DND-41 (cell line): ENCODE results near the gene SCAPER.

Experiments used
- ATAC-seq: fragments of 200-7000 bp; cut with Tn5 transposase; 3 replicates; pipeline ENCODE4 v1.9.1; 2021; ENCODE audit warnings: low read depth; ENCODE audit not compliant: insufficient read depth
- DNase-seq: peaks from one replicate; pipeline ENCODE4 v3.0.0-alpha.2; 2020
- H2AFZ ChIP-seq: 2 replicates; pipeline ENCODE4 v1.6.0; 2012; ENCODE audit warnings: low read depth, low read length
- H3K27ac ChIP-seq: 2 replicates; pipeline ENCODE4 v1.5.1; 2012; ENCODE audit warnings: low read length, inconsistent platforms
- H3K27me3 ChIP-seq: fragments of 200-600 bp; sonication (generic); 2 replicates; pipeline ENCODE4 v1.6.0; 2012; ENCODE audit warnings: low read length, mild to moderate bottlenecking, inconsistent platforms; ENCODE audit not compliant: insufficient read depth, poor library complexity
- H3K36me3 ChIP-seq: 2 replicates; pipeline ENCODE4 v1.5.1; 2012; ENCODE audit warnings: low read length, inconsistent platforms; ENCODE audit not compliant: insufficient read depth
- H3K4me1 ChIP-seq: 2 replicates; pipeline ENCODE4 v1.5.1; 2012; ENCODE audit warnings: mild to moderate bottlenecking, low read length; ENCODE audit not compliant: insufficient read depth
- H3K4me2 ChIP-seq: 2 replicates; pipeline ENCODE4 v1.6.0; 2012; ENCODE audit warnings: mild to moderate bottlenecking, moderate library complexity, low read length, inconsistent platforms; ENCODE audit not compliant: insufficient read depth
- H3K4me3 ChIP-seq, 2 experiments: fragments of 200-600 bp in 1 of 2; shearing (Covaris generic) in 1 of 2; 2 replicates each; pipeline ENCODE4 v1.5.1; 2012 to 2016; ENCODE audit warnings: inconsistent platforms in 2 of 2, low read length in 2 of 2, mild to moderate bottlenecking in 2 of 2, low read depth in 1 of 2, moderate library complexity in 1 of 2
- H3K79me2 ChIP-seq: 2 replicates; pipeline ENCODE4 v1.6.0; 2012; ENCODE audit warnings: low read length, inconsistent platforms; ENCODE audit not compliant: insufficient read depth
- H3K9ac ChIP-seq: 2 replicates; pipeline ENCODE4 v1.6.0; 2012; ENCODE audit warnings: low read depth, mild to moderate bottlenecking, inconsistent platforms, low read length, moderate library complexity
- H3K9me3 ChIP-seq: 2 replicates; pipeline ENCODE4 v1.5.1; 2012; ENCODE audit warnings: low read length, moderate library complexity, mild to moderate bottlenecking, inconsistent platforms; ENCODE audit not compliant: insufficient read depth, severe bottlenecking
- H4K20me1 ChIP-seq: 2 replicates; pipeline ENCODE4 v1.6.0; 2012; ENCODE audit warnings: low read length; ENCODE audit not compliant: insufficient read depth
- EZH2 ChIP-seq: IDR thresholded peaks from 3 replicates; pipeline ENCODE4 v1.6.1; 2012; ENCODE audit warnings: borderline replicate concordance, low read depth, mild to moderate bottlenecking, moderate library complexity, low read length, inconsistent platforms; ENCODE audit not compliant: severe bottlenecking
- TF ChIP-seq, protein P1 (sequence below): IDR thresholded peaks from 2 replicates; pipeline ENCODE4 v1.5.1; 2012; ENCODE audit warnings: borderline replicate concordance, low read length, moderate library complexity, mild to moderate bottlenecking; ENCODE audit not compliant: poor library complexity, severe bottlenecking; ENCODE audit errors: extremely low read depth

Gene SCAPER

GRCh38 chr15:76815421-76815820, 89.7 kb downstream of the SCAPER start:
- Histone ChIP-seq H3K79me2 (peaks cover 2% of the 10 kb centered on the region; the same call in 1 of the 2 replicates), H3K36me3 (no peaks in the 10 kb centered on the region), H2AFZ (no peak overlapping the region), H3K27ac (no peak overlapping the region), H3K27me3 (no peaks in the 10 kb centered on the region), H3K9me3 (no peaks in the 10 kb centered on the region), H3K4me1 (no peaks in the 10 kb centered on the region), H3K4me3 (no peak overlapping the region), H3K4me2 (no peak overlapping the region), H3K9ac (no peak overlapping the region), H4K20me1 (0 out of 2 replicates have a peak, but pooled peaks cover 2% of the 10 kb centered on the region)
- DNase-seq (no peak), ATAC-seq (no peak)
- TF ChIP-seq EZH2, result no peak
- TF ChIP-seq, protein P1, sequence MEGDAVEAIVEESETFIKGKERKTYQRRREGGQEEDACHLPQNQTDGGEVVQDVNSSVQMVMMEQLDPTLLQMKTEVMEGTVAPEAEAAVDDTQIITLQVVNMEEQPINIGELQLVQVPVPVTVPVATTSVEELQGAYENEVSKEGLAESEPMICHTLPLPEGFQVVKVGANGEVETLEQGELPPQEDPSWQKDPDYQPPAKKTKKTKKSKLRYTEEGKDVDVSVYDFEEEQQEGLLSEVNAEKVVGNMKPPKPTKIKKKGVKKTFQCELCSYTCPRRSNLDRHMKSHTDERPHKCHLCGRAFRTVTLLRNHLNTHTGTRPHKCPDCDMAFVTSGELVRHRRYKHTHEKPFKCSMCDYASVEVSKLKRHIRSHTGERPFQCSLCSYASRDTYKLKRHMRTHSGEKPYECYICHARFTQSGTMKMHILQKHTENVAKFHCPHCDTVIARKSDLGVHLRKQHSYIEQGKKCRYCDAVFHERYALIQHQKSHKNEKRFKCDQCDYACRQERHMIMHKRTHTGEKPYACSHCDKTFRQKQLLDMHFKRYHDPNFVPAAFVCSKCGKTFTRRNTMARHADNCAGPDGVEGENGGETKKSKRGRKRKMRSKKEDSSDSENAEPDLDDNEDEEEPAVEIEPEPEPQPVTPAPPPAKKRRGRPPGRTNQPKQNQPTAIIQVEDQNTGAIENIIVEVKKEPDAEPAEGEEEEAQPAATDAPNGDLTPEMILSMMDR, result no peak

- H3K36me3 ChIP-seq, result no peaks in the 10 kb centered on the region
- no peaks in the 10 kb centered on the region for H3K9me3 ChIP-seq
- no peak overlapping the region for H2AFZ ChIP-seq
- 0 out of 2 replicates have a peak, but pooled peaks cover 2% of the 10 kb centered on the region for H4K20me1 ChIP-seq
- ATAC-seq, result no peak
- no peak for TF ChIP-seq EZH2
- TF ChIP-seq, protein P1, result no peak
- H3K79me2 ChIP-seq, result peaks cover 2% of the 10 kb centered on the region; the same call in 1 of the 2 replicates
- H3K27me3 ChIP-seq, result no peaks in the 10 kb centered on the region
- H3K4me2 ChIP-seq, result no peak overlapping the region
- no peak overlapping the region for H3K4me3 ChIP-seq
- H3K27ac ChIP-seq, result no peak overlapping the region
- DNase-seq, result no peak
- H3K4me1 ChIP-seq, result no peaks in the 10 kb centered on the region
- H3K9ac ChIP-seq, result no peak overlapping the region
Measured at GRCh38 chr15:76812381-76812780, 92.8 kb downstream of the SCAPER start.

- Histone ChIP-seq H3K9me3 (no peaks in the 10 kb centered on the region), H3K4me1 (no peaks in the 10 kb centered on the region), H2AFZ (no peak overlapping the region), H3K4me3 (no peak overlapping the region), H3K79me2 (peaks cover 2% of the 10 kb centered on the region; the same call in 1 of the 2 replicates), H3K27ac (no peak overlapping the region), H3K4me2 (no peak overlapping the region), H3K27me3 (no peaks in the 10 kb centered on the region), H4K20me1 (no peaks in the 10 kb centered on the region), H3K9ac (no peak overlapping the region), H3K36me3 (no peaks in the 10 kb centered on the region)
- ATAC-seq (no peak), DNase-seq (no peak)
- TF ChIP-seq, protein P1, result no peak
- no peak for TF ChIP-seq EZH2
Measured at GRCh38 chr15:76809412-76810103, 95.6 kb downstream of the SCAPER start.
